Omental fat pad (tissue), 4 donors: Measurements from ENCODE around the gene BORCS5. TPM values are rescaled to one million over a fixed set of nuclear protein-coding genes. Genes with fewer than 3 reads are reported as not detected.

ENCODE experiments used
- ATAC-seq: fragments of 150-250 bp; one replicate; pipeline ENCODE4 v1.9.1; 2016; ENCODE audit warnings: mild to moderate bottlenecking, moderate library complexity; ENCODE audit not compliant: low FRiP score
- DNase-seq: peaks from one replicate; pipeline ENCODE4 v3.0.0-alpha.2; 2019; ENCODE audit warnings: low spot score
- CTCF ChIP-seq, 3 donors: fragments of 450-650 bp; IDR thresholded peaks; one replicate each; pipeline ENCODE4 v1.5.1; 2016 to 2017; ENCODE audit warnings: antibody characterized with exemption in 3 of 3, mild to moderate bottlenecking in 3 of 3, moderate library complexity in 2 of 3
- total RNA-seq, 4 donors: library from RNA; depleted of rRNA; stranded (reverse); fragments of >200 nt; gene quantifications; one replicate each; pipeline ENCODE4 v1.1.0, GENCODE V29; 2016

Gene BORCS5
- total RNA-seq, 4 donors from 2014 or later = 11.4 to 17.1 (median 15.7) TPM

- ATAC-seq (no peak), DNase-seq (no peak)
- TF ChIP-seq CTCF (IDR thresholded peaks at IDR 0.05) = no peak
Measured at GRCh38 chr12:12397184-12397583, 40.3 kb downstream of the BORCS5 start.

- ATAC-seq (peak; percentile 97), DNase-seq (peak; percentile 35)
- TF ChIP-seq CTCF (IDR thresholded peaks at IDR 0.05) = no peak
Measured at GRCh38 chr12:12398026-12398859, 41.4 kb downstream of the BORCS5 start.

GRCh38 chr12:12399161-12399560, 42.3 kb downstream of the BORCS5 start:
- DNase-seq (no peak), ATAC-seq (no peak)
- TF ChIP-seq CTCF (IDR thresholded peaks at IDR 0.05) = no peak

- no peak for DNase-seq
- no peak for ATAC-seq
- TF ChIP-seq CTCF (IDR thresholded peaks at IDR 0.05) = no peak
Measured at GRCh38 chr12:12399776-12400305, 43.0 kb downstream of the BORCS5 start.

GRCh38 chr12:12400793-12401192, 43.9 kb downstream of the BORCS5 start:
- DNase-seq (no peak), ATAC-seq (no peak)
- no peak for TF ChIP-seq CTCF (IDR thresholded peaks at IDR 0.05)

- ATAC-seq (peak; percentile 24), DNase-seq (no peak)
- TF ChIP-seq CTCF (IDR thresholded peaks at IDR 0.05) = no peak
Measured at GRCh38 chr12:12403264-12404248, 46.7 kb downstream of the BORCS5 start.
